ENCODE results near the gene PINLYP.
"Not testable (repeated sequence)": the region's sequence is repeated elsewhere in the genome, so short reads cannot be mapped to it uniquely, and the experiment has no call there.

PINLYP gene

GRCh38 chr19:43575156-43575950, at the start of gene PINLYP, which contains the start of gene XRCC1:
Gene PINLYP, plus strand, starts transcription at chr19:43575801. Its CDS starts 1,391 bp downstream, at chr19:43577192.
Gene XRCC1, minus strand, starts transcription at chr19:43575527. Its CDS starts 69 bp downstream, at chr19:43575458.
- DNase-seq = peak; percentile 97

DNA sequence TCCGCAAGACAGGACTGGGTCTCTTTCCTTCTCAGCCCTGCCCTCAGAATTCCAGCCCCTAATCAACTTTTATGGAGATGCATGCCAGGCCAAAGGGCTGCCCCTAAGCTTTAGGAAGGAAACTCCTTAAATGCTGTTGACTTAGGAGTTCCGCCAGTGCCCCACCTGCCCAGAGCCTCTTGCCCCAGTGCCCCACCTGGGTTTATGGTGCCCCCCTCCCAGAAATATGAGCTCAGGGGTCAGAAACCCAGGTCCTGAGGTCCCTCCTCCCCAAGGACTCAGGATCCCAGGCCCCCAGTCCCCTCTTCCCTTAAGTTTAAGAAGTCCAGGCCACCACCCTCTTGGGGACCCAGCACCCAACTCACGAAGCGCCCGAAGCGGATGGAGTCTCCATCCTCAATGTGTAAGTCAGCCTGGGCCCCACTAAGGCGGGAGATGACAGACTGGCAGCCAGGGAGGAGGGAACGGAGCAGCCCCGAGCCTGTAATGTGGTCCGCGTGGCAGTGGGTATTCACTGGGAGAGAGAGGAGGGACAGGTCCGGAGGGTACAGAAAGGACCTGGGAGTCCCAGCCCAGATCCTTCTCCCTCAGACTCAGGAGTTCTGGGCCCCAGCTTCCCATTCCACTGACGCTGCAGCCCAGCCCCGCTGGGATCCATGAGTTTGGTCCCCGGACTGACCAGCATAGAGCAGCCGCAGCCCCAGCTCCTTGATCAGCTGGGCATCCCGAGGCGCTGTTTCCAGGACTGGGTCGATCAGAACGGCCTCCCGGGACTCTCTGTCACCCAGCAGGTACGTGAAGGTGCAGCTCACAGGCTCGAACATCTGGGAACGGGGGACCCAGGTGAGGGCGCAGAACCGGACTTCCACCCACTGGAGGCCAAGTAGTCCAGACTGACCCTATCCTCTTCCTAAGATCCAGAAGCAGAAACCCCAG, 49.5 kb upstream of the PINLYP start:
- no peak for DNase-seq

DNA sequence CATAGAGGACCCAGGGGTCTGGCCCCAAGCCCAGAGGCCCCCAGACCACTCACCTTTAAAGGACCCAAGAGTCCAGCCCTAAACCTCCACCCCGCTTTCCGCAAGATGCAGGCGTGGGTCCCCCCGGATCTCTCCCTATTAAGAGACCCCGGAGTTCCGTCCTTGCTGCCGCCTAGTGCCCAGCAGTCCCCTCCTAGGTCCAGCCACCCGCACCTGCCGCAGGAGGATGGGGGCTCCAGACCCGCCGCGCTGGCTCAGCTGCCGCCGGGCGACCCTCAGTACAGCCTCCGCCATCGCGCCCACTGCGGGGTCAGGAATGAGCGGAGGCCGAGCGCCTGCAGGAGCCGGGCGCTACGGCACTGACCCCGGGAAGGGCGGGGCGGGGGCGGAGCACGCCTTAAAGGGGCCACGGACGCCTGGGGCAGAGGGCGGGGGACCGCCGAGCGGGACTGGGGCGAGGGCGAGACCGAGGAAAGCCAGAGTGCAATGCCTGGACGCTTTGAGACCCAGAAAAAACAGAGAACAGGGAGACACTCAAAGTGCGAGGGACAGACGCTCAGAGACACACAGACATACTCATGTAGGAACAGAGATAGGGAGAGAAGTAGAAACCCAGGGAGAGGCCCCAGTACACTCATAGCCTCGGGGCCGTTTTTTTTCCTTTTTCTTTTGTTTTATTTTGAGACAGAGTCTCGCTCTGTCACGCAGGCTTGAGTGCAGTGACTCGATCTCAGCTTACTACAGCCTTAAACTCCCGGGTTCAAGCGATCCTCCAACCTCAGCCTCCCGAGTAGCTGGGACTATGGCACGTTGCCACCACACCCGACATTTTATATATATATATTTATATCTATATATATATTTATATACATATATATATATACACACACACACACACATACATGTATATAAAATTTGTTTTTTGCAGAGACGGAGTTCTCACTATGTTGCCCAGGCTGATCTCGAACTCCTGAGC, 48.4 kb upstream of the PINLYP start, which contains the start of gene ETHE1:
ETHE1 (minus strand) TSS at position 318 of the 976 bp plus-strand sequence; CDS start at position 294, 24 bp downstream.
- DNase-seq = no peak

GRCh38 chr19:43527860-43528622, 47.6 kb upstream of the PINLYP start:
- DNase-seq = peak; percentile 53

DNA sequence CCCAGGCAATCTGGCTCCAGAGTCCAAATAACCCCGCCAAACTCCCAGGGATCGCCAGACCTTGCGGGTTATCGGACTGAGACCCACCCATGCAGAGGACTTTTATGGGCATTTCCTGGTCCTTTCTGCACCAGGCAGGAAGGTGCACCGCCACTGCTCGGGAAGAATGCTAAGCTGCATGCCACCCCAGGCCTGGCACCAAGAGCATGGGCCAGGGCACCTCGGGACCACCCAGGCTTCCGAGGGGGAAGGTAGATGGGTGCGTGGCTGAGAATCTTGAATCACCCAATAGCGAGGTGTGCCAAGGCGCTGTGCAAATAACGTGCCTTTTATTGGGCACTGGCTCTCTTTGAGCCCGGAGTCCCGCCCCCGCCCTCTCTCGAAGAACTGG, 43.0 kb upstream of the PINLYP start:
- no peak for DNase-seq

- peak; percentile 68 for DNase-seq
Measured at GRCh38 chr19:43532962-43533545, 42.5 kb upstream of the PINLYP start, which contains the start of gene ZNF575. Gene ZNF575, plus strand, starts transcription at chr19:43533188. Its CDS starts 1,235 bp downstream, at chr19:43534423.

DNA sequence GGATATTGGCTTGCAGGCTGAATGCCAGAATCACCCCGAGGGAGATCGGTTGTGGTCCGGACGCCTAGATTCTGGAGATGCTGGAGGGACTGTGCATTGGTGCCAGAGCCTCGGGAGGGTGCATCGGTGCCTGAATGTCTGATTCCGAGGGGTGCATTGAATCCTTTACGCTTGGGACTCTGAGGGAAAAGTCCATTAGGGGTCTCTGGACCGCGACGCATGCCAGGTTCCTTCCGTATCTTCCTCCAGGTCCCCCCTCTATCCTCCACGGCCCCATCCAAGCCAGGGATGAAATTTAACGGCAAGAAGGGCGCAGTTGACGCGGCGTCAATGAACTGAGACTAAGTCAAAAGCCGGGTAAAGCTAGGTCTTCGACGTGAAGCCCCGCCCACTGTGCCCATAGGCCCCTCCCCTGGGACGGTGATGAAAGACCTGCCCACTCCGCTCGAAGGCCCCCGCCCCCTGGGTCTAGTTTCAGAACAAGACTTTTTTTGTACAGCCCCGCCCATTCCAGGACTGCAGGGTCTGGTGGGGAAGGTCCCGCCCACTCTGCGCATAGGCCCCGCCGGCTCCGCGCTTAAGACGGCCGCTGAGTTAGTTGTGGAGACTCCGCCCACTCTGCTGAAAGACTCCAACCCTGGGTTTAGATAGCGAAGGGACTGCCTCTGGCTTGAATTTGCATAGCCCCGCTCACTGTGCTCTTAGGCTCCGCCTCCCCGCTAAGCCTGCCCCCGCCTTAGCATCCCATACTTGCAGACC, 41.9 kb upstream of the PINLYP start:
- peak; percentile 55 for DNase-seq

GRCh38 chr19:43534305-43534815, 41.2 kb upstream of the PINLYP start:
- DNase-seq = no peak

DNA sequence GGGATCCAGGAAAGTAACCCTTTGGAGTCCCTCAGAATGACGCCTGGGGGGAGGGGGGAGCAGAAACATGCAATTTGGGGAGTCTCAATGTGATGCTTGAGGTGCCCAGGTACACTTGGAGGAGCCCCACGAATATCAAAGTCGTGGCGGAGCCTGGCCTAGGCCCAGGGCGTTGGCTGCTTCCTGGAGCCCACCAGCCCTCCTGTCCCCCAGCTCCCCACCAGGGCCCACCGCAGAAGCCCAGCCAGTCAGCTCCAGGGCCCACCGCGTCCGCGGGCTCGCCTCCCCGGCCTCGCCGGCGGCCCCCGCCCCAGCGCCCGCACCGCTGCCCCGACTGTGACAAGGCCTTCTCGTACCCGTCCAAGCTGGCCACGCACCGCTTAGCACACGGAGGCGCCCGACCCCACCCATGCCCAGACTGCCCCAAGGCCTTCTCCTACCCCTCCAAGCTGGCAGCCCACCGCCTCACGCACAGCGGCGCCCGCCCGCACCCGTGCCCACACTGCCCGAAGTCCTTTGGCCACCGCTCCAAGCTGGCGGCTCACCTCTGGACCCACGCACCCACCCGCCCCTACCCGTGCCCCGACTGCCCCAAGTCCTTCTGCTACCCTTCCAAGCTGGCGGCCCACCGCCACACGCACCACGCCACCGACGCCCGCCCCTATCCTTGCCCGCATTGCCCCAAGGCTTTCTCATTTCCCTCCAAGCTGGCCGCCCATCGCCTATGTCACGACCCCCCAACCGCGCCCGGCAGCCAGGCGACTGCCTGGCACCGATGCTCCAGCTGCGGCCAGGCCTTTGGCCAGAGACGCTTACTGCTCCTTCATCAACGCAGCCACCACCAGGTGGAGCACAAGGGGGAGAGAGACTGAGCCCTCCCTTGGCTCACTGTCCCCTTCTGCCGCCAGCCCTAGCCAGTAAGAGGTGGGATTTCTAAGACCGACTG, 40.5 kb upstream of the PINLYP start:
- no peak for DNase-seq

GRCh38 chr19:43538922-43539321, 36.7 kb upstream of the PINLYP start:
- DNase-seq = no peak

GRCh38 chr19:43540381-43540780, 35.2 kb upstream of the PINLYP start:
- no peak for DNase-seq

DNA sequence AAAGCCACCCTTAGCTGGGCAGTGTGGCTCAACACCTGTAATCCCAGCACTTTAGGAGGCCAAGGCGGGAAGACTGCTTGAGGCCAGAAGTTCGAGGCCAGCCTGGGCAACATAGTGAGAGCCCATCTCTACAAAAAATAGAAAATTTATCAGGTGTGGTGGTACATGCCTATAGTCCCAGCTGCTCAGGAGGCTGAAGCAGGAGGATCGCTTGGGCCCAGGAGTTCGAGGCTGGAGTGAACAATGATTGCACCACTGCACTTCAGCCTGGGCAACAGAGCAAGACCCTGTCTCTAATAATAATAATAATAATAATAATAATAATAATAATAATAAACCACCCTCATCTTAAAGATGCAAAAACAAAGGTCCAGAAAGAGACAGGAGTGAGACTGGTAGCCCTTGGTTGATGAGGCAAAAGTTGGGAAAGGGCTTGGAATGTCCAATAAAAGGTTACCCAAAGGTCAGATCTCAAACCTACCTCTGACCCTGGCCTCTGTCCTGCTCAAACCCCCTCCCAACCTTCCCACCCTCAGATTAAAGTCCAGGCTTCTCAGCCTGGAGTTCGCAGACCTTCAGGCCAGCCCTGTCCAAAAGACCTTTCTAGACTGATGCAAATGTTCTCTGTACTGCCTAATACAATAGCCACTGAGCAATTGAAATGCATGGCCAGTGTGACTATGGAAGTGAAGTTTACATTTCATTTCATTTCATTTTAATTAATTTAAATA, 33.5 kb upstream of the PINLYP start:
- no peak for DNase-seq

DNA sequence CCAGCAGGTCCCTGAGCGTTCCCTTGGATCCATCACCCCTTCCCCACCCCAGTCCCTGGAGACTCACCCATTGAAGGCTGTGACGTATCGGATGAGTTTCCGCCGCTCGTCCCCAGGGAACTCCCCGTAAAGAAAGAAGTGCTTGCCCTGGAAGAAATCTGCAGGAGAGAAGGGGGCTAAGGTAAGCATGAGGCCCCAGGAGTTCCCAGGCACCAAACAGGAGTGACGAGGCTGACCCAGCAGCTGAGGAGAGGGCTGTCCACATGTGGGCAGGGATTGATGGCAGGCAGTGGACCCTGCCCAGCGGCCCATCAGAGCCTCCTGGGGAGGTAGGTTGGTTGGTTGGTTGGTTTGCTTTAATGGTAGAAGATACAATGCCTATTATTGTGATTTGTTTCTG, 31.5 kb upstream of the PINLYP start:
- DNase-seq = no peak

GRCh38 chr19:43545276-43545675, 30.3 kb upstream of the PINLYP start:
- no peak for DNase-seq

DNA sequence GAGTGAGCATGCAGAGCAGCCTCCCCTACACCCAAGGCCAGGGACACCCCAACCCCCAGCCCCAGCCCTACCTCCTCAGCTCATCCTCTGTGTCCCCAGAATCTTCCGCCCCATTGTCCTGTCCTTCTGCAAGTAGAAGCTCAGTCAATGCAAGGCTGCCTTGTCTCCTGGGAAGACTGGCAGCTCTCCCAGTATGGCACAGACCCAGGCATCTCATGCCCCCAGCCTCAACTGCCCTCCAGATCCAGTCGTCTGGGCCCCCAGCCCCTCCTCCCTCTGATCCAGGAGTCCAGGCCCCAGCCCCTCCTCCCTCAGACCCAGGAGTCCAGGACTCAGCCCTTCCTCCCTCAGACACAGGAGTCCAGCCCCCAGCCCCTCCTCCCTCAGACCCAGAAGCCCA, 29.6 kb upstream of the PINLYP start:
- no peak for DNase-seq

- no peak for DNase-seq
Measured at GRCh38 chr19:43546581-43546980, 29.0 kb upstream of the PINLYP start.

- DNase-seq = not testable (repeated sequence)
Measured at GRCh38 chr19:43547926-43548325, 27.7 kb upstream of the PINLYP start.

- no peak for DNase-seq
Measured at GRCh38 chr19:43548706-43549105, 26.9 kb upstream of the PINLYP start.

Measured in NCI-H2107 (cell line).